ENCODE data around the gene TCTN2.

DNA sequence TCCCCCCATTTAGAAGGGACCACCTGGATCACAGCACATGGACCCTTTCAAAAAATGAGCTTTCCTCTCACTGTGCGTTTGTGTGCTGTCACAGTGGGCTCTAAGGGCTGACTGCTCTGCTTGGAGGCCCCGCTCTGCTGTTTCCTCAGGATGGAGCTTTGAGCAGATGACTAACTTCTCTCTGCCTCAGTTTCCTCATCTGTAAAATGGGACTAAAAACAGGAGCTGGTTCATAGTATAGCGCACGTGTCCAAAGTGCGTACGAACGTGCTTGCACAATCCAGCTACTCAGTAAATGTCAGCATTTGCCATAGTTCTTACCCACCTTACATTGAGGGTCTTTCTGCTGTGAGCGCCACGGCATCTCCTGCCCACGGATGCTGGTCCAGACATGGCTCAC, 78.4 kb downstream of the TCTN2 start:
- TF ChIP-seq YY1 (IDR thresholded peaks at IDR 0.05; ENCODE audit: insufficient read depth, insufficient read length) (no peak), ZNF274 (IDR thresholded peaks at IDR 0.05; ENCODE audit: low read depth, low read length) (no peak)
